ENCODE data around the gene PNLIPRP1. TPM values are rescaled to one million over a fixed set of nuclear protein-coding genes. Genes with fewer than 3 reads are reported as not detected.

PNLIPRP1 gene
- total RNA-seq, 1 donor from 2014 or later, result not detected

GRCh38 chr10:116608686-116609594, 18.2 kb downstream of the PNLIPRP1 start:
- no peaks in the 10 kb centered on the region for H3K36me3 ChIP-seq
- no peak for DNase-seq
- peaks cover 2% of the 10 kb centered on the region for H3K9me3 ChIP-seq (replicated peaks)
- peaks cover 6% of the 10 kb centered on the region for H3K4me1 ChIP-seq
- intact Hi-C loops (cut with micrococcal nuclease), result no loop called here
- H3K27ac ChIP-seq (replicated peaks), result no peak overlapping the region
- no peak for TF ChIP-seq CTCF (IDR thresholded peaks at IDR 0.05; ENCODE audit: borderline replicate concordance)
- peak overlapping the region; percentile 62 for H3K4me3 ChIP-seq
- H3K27me3 ChIP-seq (ENCODE audit: low read depth), result peaks cover 33% of the 10 kb centered on the region

GRCh38 chr10:116610443-116611152, 19.8 kb downstream of the PNLIPRP1 start:
- no peak for TF ChIP-seq CTCF (IDR thresholded peaks at IDR 0.05; ENCODE audit: borderline replicate concordance)
- intact Hi-C loops (cut with micrococcal nuclease), result no loop called here
- peaks cover 6% of the 10 kb centered on the region for H3K9me3 ChIP-seq (replicated peaks)
- no peak overlapping the region for H3K4me3 ChIP-seq
- H3K4me1 ChIP-seq, result peaks cover 6% of the 10 kb centered on the region
- DNase-seq, result no peak
- no peak overlapping the region for H3K27ac ChIP-seq (replicated peaks)
- H3K36me3 ChIP-seq, result no peaks in the 10 kb centered on the region
- H3K27me3 ChIP-seq (ENCODE audit: low read depth), result peaks cover 38% of the 10 kb centered on the region

GRCh38 chr10:116611153-116611545, 20.4 kb downstream of the PNLIPRP1 start:
- intact Hi-C loops (cut with micrococcal nuclease), result no loop called here
- no peak overlapping the region for H3K27ac ChIP-seq (replicated peaks)
- H3K4me1 ChIP-seq, result peaks cover 6% of the 10 kb centered on the region
- peaks cover 43% of the 10 kb centered on the region for H3K27me3 ChIP-seq (ENCODE audit: low read depth)
- no peak for TF ChIP-seq CTCF (IDR thresholded peaks at IDR 0.05; ENCODE audit: borderline replicate concordance)
- H3K9me3 ChIP-seq (replicated peaks), result peaks cover 6% of the 10 kb centered on the region
- no peaks in the 10 kb centered on the region for H3K36me3 ChIP-seq
- no peak for DNase-seq
- H3K4me3 ChIP-seq, result no peak overlapping the region

- Histone ChIP-seq H3K4me3 (no peak overlapping the region), H3K36me3 (no peaks in the 10 kb centered on the region), H3K9me3 (replicated peaks) (peaks cover 6% of the 10 kb centered on the region), H3K27me3 (ENCODE audit: low read depth) (peaks cover 53% of the 10 kb centered on the region), H3K27ac (replicated peaks) (no peak overlapping the region), H3K4me1 (peaks cover 6% of the 10 kb centered on the region)
- no peak for TF ChIP-seq CTCF (IDR thresholded peaks at IDR 0.05; ENCODE audit: borderline replicate concordance)
- intact Hi-C loops (cut with micrococcal nuclease), result no loop called here
- no peak for DNase-seq
These were observed 21.5 kb downstream of the PNLIPRP1 start for GRCh38 chr10:116612107-116612769.

- intact Hi-C loops (cut with micrococcal nuclease), result no loop called here
- TF ChIP-seq CTCF (IDR thresholded peaks at IDR 0.05; ENCODE audit: borderline replicate concordance), result no peak
- H3K4me1 ChIP-seq, result peaks cover 6% of the 10 kb centered on the region
These were observed 22.7 kb downstream of the PNLIPRP1 start for GRCh38 chr10:116613471-116613870.

More at GRCh38 chr10:116613471-116613870, 22.7 kb downstream of the PNLIPRP1 start:
- Histone ChIP-seq H3K27me3 (ENCODE audit: low read depth) (peaks cover 56% of the 10 kb centered on the region), H3K9me3 (replicated peaks) (peaks cover 6% of the 10 kb centered on the region), H3K4me3 (no peak overlapping the region), H3K27ac (replicated peaks) (no peak overlapping the region), H3K36me3 (no peaks in the 10 kb centered on the region)
- DNase-seq, result no peak

Measured in left ventricle myocardium inferior (tissue), 1 donor.